ENCODE data around the gene CWC27. TPM values are rescaled to one million over a fixed set of nuclear protein-coding genes. Genes with fewer than 3 reads are reported as not detected.

CWC27 gene
- total and polyA plus RNA-seq, 2 of the 13 experiments (the other 11 are each of a cell fraction or from before 2014, with no cell fraction given), result 21.1 to 25.7 TPM

DNA sequence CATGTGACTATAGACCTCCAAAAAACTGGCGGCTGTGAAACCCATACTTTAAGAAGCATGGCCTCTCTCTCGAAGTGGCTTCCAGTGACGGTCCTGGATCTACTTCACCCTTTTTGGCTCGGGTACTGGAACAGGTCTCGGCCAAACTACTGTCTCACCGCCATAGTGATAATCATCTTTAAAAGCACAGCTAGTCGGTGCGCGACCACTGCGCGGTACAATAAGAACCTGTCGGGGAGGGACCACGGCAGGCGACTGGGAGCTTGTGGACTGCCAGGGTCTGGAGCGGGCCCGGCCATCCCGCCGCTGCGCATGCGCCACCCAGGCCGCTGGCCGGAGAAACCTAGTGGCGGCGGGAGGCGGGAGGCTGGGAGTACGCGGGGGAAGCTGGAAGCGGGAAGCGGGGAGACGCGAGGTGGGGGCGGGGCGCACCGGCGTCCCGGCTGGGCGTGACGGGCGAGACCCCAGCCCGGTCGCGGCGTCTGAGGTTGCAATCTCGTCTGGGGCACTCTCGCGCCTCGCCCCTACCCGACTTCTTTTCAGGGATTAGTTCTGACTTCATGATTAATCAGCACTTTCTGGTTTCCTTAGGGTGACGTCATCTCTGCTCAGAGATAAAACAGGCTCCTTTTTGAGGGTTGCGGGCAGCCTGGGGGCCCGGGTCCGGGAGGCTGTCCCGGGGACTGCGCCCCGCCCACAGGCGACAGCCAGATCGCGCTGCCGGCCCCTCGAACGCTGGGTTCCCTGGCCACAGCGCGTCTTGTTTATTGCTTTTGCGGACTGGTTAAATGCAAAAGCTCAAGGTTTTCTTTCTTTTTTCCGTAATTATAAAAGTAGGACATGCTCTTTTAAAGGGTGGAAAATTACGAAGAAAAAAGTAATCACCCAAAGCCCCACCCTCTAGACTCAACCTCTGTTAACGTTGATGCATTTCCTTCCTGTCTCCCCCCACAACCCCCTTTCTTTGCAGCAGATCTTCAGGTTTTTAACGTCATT, 266.8 kb downstream of the CWC27 start (continued):
- TF ChIP-seq REST (IDR thresholded peaks at IDR 0.05; ENCODE audit: borderline replicate concordance in 1 of 2, low read depth in 1 of 2, low read length in 2 of 2), result no peak
- TF ChIP-seq ARNTL (CRISPR knock-in tag; IDR thresholded peaks at IDR 0.05), result no peak
- TF ChIP-seq SATB2 (CRISPR knock-in tag; IDR thresholded peaks at IDR 0.05), result no peak
- no peak for TF ChIP-seq ZNF710 (CRISPR knock-in tag; IDR thresholded peaks at IDR 0.05; ENCODE audit: borderline replicate concordance)
- no peak for TF ChIP-seq ZNF264 (CRISPR knock-in tag; IDR thresholded peaks at IDR 0.05)
- TF ChIP-seq NBN (conservative IDR thresholded peaks at IDR 0.05), result no peak
- TF ChIP-seq ZNF672 (CRISPR knock-in tag; IDR thresholded peaks at IDR 0.05), result no peak
- no peak for TF ChIP-seq U2AF2 (IDR thresholded peaks at IDR 0.05; ENCODE audit: low read depth, low read length)
- TF ChIP-seq NCOA5 (CRISPR knock-in tag; IDR thresholded peaks at IDR 0.05), result no peak
- TF ChIP-seq ATM (IDR thresholded peaks at IDR 0.05; ENCODE audit: borderline replicate concordance), result no peak
- no peak for TF ChIP-seq SIX1 (CRISPR knock-in tag; IDR thresholded peaks at IDR 0.05; ENCODE audit: borderline replicate concordance)
- TF ChIP-seq, protein P1, sequence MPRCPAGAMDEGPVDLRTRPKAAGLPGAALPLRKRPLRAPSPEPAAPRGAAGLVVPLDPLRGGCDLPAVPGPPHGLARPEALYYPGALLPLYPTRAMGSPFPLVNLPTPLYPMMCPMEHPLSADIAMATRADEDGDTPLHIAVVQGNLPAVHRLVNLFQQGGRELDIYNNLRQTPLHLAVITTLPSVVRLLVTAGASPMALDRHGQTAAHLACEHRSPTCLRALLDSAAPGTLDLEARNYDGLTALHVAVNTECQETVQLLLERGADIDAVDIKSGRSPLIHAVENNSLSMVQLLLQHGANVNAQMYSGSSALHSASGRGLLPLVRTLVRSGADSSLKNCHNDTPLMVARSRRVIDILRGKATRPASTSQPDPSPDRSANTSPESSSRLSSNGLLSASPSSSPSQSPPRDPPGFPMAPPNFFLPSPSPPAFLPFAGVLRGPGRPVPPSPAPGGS (CRISPR knock-in tag; IDR thresholded peaks at IDR 0.05), result no peak; the same call in 1 of the 2 replicates
- no peak for TF ChIP-seq ZNF839 (CRISPR knock-in tag; IDR thresholded peaks at IDR 0.05; ENCODE audit: borderline replicate concordance)
- TF ChIP-seq SAP130 (CRISPR knock-in tag; IDR thresholded peaks at IDR 0.05; ENCODE audit: low read depth), result peak; percentile 37; the same call in 1 of the 2 replicates
- peak; percentile 46; the same call in 1 of the 2 replicates for TF ChIP-seq ZBTB10 (CRISPR knock-in tag; IDR thresholded peaks at IDR 0.05; ENCODE audit: borderline replicate concordance)
- no peak for TF ChIP-seq DR1 (CRISPR knock-in tag; IDR thresholded peaks at IDR 0.05)
- TF ChIP-seq SP2 (CRISPR knock-in tag; IDR thresholded peaks at IDR 0.05), result no peak
- no peak for TF ChIP-seq ZNF747 (CRISPR knock-in tag; IDR thresholded peaks at IDR 0.05; ENCODE audit: borderline replicate concordance)
- TF ChIP-seq ZNF766 (CRISPR knock-in tag; IDR thresholded peaks at IDR 0.05; ENCODE audit: borderline replicate concordance), result no peak
